Ishikawa (cell line): Measurements from ENCODE around the gene TBC1D22A.

Experiments used
- CEBPB ChIP-seq: IDR thresholded peaks from 2 replicates; pipeline ENCODE4 v1.6.1; 2012
- CREB1 ChIP-seq: IDR thresholded peaks from 2 replicates; pipeline ENCODE4 v1.6.1; 2012; ENCODE audit warnings: low read depth
- EGR1 ChIP-seq: IDR thresholded peaks from 2 replicates; pipeline ENCODE4 v1.6.1; 2012
- EP300 ChIP-seq: IDR thresholded peaks from 2 replicates; pipeline ENCODE4 v1.6.1; 2012; ENCODE audit warnings: borderline replicate concordance
- MAX ChIP-seq: IDR thresholded peaks from 2 replicates; pipeline ENCODE4 v1.6.1; 2012
- NFIC ChIP-seq: IDR thresholded peaks from 2 replicates; pipeline ENCODE4 v1.6.1; 2012
- RAD21 ChIP-seq: IDR thresholded peaks from 2 replicates; pipeline ENCODE4 v1.6.1; 2012; ENCODE audit warnings: low read depth
- REST ChIP-seq: IDR thresholded peaks from 2 replicates; pipeline ENCODE4 v1.6.1; 2012; ENCODE audit warnings: low read depth, mild to moderate bottlenecking
- TAF1 ChIP-seq: IDR thresholded peaks from 2 replicates; pipeline ENCODE4 v1.6.1; 2012; ENCODE audit warnings: low read depth, mild to moderate bottlenecking
- TEAD4 ChIP-seq: IDR thresholded peaks from 2 replicates; pipeline ENCODE4 v1.6.1; 2012
- USF1 ChIP-seq: IDR thresholded peaks from 2 replicates; pipeline ENCODE4 v1.6.1; 2012
- YY1 ChIP-seq: IDR thresholded peaks from 2 replicates; pipeline ENCODE4 v1.6.1; 2012; ENCODE audit warnings: low read depth
- ZBTB7A ChIP-seq: IDR thresholded peaks from 2 replicates; pipeline ENCODE4 v1.6.1; 2012; ENCODE audit warnings: low read depth

GRCh38 chr22:46774253-46774979, 12.0 kb downstream of the TBC1D22A start:
- no peak for TF ChIP-seq MAX
- TF ChIP-seq CEBPB, result no peak
- TF ChIP-seq RAD21, result no peak
- no peak for TF ChIP-seq REST
- TF ChIP-seq EP300, result no peak
- TF ChIP-seq TAF1, result no peak
- TF ChIP-seq TEAD4, result no peak
- TF ChIP-seq EGR1, result no peak
- TF ChIP-seq USF1, result no peak
- TF ChIP-seq CREB1, result no peak
- no peak for TF ChIP-seq NFIC
- TF ChIP-seq YY1, result no peak
- TF ChIP-seq ZBTB7A, result no peak
